ENCODE measurements around the gene SAMD13. TPM values are rescaled to one million over a fixed set of nuclear protein-coding genes. Genes with fewer than 3 reads are reported as not detected.

SAMD13 gene
- total RNA-seq, 1 experiment from 2014 or later, result 0.61 TPM

- no peak overlapping the region for H3K4ac ChIP-seq (ENCODE audit: low read depth, low read length)
- no peaks in the 10 kb centered on the region for H3K79me2 ChIP-seq (ENCODE audit: insufficient read depth, low read length)
- no peaks in the 10 kb centered on the region for H3K27me3 Mint-ChIP-seq (ENCODE audit: low read depth)
- no peak overlapping the region for H3K9ac ChIP-seq (ENCODE audit: extremely low read depth, insufficient read length, low read length)
- H3K9me3 ChIP-seq (ENCODE audit: control insufficient read depth, low read depth, low read length), result no peaks in the 10 kb centered on the region
- H2BK20ac ChIP-seq (ENCODE audit: low read depth, low read length, poor library complexity, severe bottlenecking), result no peak overlapping the region
- no peaks in the 10 kb centered on the region for H3K23me2 ChIP-seq (ENCODE audit: insufficient read length, low read depth, low read length, poor library complexity, severe bottlenecking)
- no peak overlapping the region for H2BK12ac ChIP-seq (ENCODE audit: insufficient read length, low read depth, low read length)
- no peak overlapping the region for H3K18ac ChIP-seq (ENCODE audit: insufficient read length, low read depth, low read length)
- no peaks in the 10 kb centered on the region for H3K9me3 Mint-ChIP-seq
- no peak overlapping the region for H2BK120ac ChIP-seq (ENCODE audit: low read depth, low read length, poor library complexity, severe bottlenecking)
- no peak overlapping the region for H3K27ac Mint-ChIP-seq
- H3K79me1 ChIP-seq (ENCODE audit: insufficient read depth, low read depth, low read length, poor library complexity, severe bottlenecking), result no peaks in the 10 kb centered on the region
- no peak overlapping the region for H3K4me3 Mint-ChIP-seq
- no peaks in the 10 kb centered on the region for H3K4me1 ChIP-seq (ENCODE audit: insufficient read depth, low read length)
- no CpG with 5 or more reads among the region's 5 CpGs for WGBS (ENCODE audit: extremely low coverage, insufficient read length, low lambda C conversion rate)
- no peak overlapping the region for H3K56ac ChIP-seq (ENCODE audit: insufficient read length, low read depth, low read length)
- no peak overlapping the region for H2AFZ ChIP-seq (ENCODE audit: low read length)
- H3T11ph ChIP-seq (ENCODE audit: low read length), result no peak overlapping the region
- no peaks in the 10 kb centered on the region for H4K20me1 ChIP-seq (ENCODE audit: control insufficient read depth, insufficient read depth, insufficient read length)
- H4K8ac ChIP-seq (replicated peaks; ENCODE audit: insufficient read length, low read depth, low read length), result no peak overlapping the region
- TF ChIP-seq CTCF (conservative IDR thresholded peaks at IDR 0.05), result no peak
- H3K4me1 Mint-ChIP-seq, result no peaks in the 10 kb centered on the region
- no peak overlapping the region for H3K4me2 ChIP-seq (ENCODE audit: insufficient read depth, insufficient read length, low read length)
- no peak overlapping the region for H3K14ac ChIP-seq (ENCODE audit: insufficient read depth, low read length)
- no peak overlapping the region for H3K23ac ChIP-seq (ENCODE audit: insufficient read length, low read depth, low read length)
- H2BK5ac ChIP-seq (ENCODE audit: insufficient read length, low read length), result no peak overlapping the region
- no peak overlapping the region for H4K5ac ChIP-seq (ENCODE audit: insufficient read length, low read depth, low read length)
- no peak overlapping the region for H2AK5ac ChIP-seq (ENCODE audit: insufficient read length, low read length)
- no peak overlapping the region for H2BK15ac ChIP-seq (ENCODE audit: low read depth, low read length)
- H4K91ac ChIP-seq (ENCODE audit: insufficient read length, low read depth, low read length), result no peak overlapping the region
- H3K27ac ChIP-seq (ENCODE audit: insufficient read length, low read depth, low read length), result no peak overlapping the region
- no peaks in the 10 kb centered on the region for H3K36me3 Mint-ChIP-seq (ENCODE audit: insufficient read depth in 1 of 3, low read depth in 3 of 3)
- H3K27me3 ChIP-seq (ENCODE audit: insufficient read depth, low read length), result no peaks in the 10 kb centered on the region
- DNase-seq, result no peak
Measured at GRCh38 chr1:84374991-84375696, 73.6 kb downstream of the SAMD13 start.
